HEK293 (cell line): ENCODE results near the gene BRD3.

Source experiments
- CTCF ChIA-PET: fragments of 350-600 bp; formaldehyde crosslinking; extraction: SDS; loops from one replicate; lab custom pipeline; 2021; ENCODE audit warnings: antibody characterized with exemption; lab: Yijun Ruan, JAX
- POLR2A ChIA-PET: fragments of 300-600 bp; formaldehyde crosslinking; extraction: SDS; loops from one replicate; lab custom pipeline; 2020; ENCODE audit warnings: antibody characterized with exemption, inconsistent platforms; lab: Yijun Ruan, JAX
- H3K27ac ChIP-seq: fragments of 200-500 bp; sonication (Bioruptor generic); 2 replicates; pipeline ENCODE4 v1.5.1; 2014; ENCODE audit warnings: low read depth, low read length, control low read depth, inconsistent platforms; ENCODE audit errors: extremely low read depth
- H3K36me3 ChIP-seq, 2 experiments: fragments of 200-500 bp in 1 of 2; sonication (Bioruptor generic) in 1 of 2; 1 replicate in 1 of 2; 2 replicates in 1 of 2; pipeline ENCODE4 v1.5.1; 2014 to 2017; ENCODE audit warnings: inconsistent platforms in 2 of 2, low read length in 2 of 2; ENCODE audit not compliant: control insufficient read depth in 2 of 2, insufficient read depth in 1 of 2
- H3K4me1 ChIP-seq: fragments of 200-500 bp; sonication (Bioruptor generic); 2 replicates; pipeline ENCODE4 v1.5.1; 2014; ENCODE audit warnings: mild to moderate bottlenecking, low read length, inconsistent platforms; ENCODE audit not compliant: control insufficient read depth, insufficient read depth
- H3K4me3 ChIP-seq: 2 replicates; pipeline ENCODE4 v1.5.1; 2011; ENCODE audit warnings: low read depth, mild to moderate bottlenecking, control low read depth, low read length, moderate library complexity
- H3K9me3 ChIP-seq: fragments of 200-500 bp; sonication (Bioruptor generic); 2 replicates; pipeline ENCODE4 v1.5.1; 2014; ENCODE audit warnings: low read depth, low read length, inconsistent platforms; ENCODE audit not compliant: control insufficient read depth, insufficient read depth
- BCL11A ChIP-seq: fragments of 450-650 bp; formaldehyde crosslinking; IDR thresholded peaks from 2 replicates; pipeline ENCODE4 v1.5.1; 2016; ENCODE audit warnings: low read depth, missing biosample characterization, missing genetic modification characterization
- GFI1B ChIP-seq: fragments of 450-650 bp; formaldehyde crosslinking; IDR thresholded peaks from 2 replicates; pipeline ENCODE4 v1.5.1; 2016; ENCODE audit warnings: missing biosample characterization, missing genetic modification characterization
- HOXA7 ChIP-seq: sonication (generic); formaldehyde crosslinking; IDR thresholded peaks from 2 replicates; pipeline ENCODE4 v1.8.1; 2022; ENCODE audit warnings: missing genetic modification reagents, borderline replicate concordance
- INSM2 ChIP-seq: fragments of 450-650 bp; formaldehyde crosslinking; IDR thresholded peaks from 2 replicates; pipeline ENCODE4 v1.5.1; 2016; ENCODE audit warnings: missing biosample characterization, missing genetic modification characterization
- SCRT2 ChIP-seq: fragments of 450-650 bp; formaldehyde crosslinking; IDR thresholded peaks from 2 replicates; pipeline ENCODE4 v1.5.1; 2016; ENCODE audit warnings: missing biosample characterization, missing genetic modification characterization
- SP2 ChIP-seq: fragments of 450-650 bp; formaldehyde crosslinking; IDR thresholded peaks from 2 replicates; pipeline ENCODE4 v1.5.1; 2016; ENCODE audit warnings: missing biosample characterization, missing genetic modification characterization
- ZEB2 ChIP-seq: fragments of 450-650 bp; formaldehyde crosslinking; IDR thresholded peaks from 2 replicates; pipeline ENCODE4 v1.5.1; 2016; ENCODE audit warnings: missing biosample characterization, missing genetic modification characterization
- ZFP41 ChIP-seq: fragments of 450-650 bp; formaldehyde crosslinking; IDR thresholded peaks from 2 replicates; pipeline ENCODE4 v1.5.1; 2016; ENCODE audit warnings: missing biosample characterization, missing genetic modification characterization, borderline replicate concordance
- ZNF132 ChIP-seq: fragments of 450-650 bp; formaldehyde crosslinking; IDR thresholded peaks from 2 replicates; pipeline ENCODE4 v1.5.1; 2017; ENCODE audit warnings: missing biosample characterization, missing genetic modification characterization, borderline replicate concordance
- ZNF202 ChIP-seq: fragments of 450-650 bp; formaldehyde crosslinking; IDR thresholded peaks from 2 replicates; pipeline ENCODE4 v1.5.1; 2016; ENCODE audit warnings: missing biosample characterization, missing genetic modification characterization, borderline replicate concordance
- ZNF292 ChIP-seq: fragments of 450-650 bp; formaldehyde crosslinking; IDR thresholded peaks from 2 replicates; pipeline ENCODE4 v1.5.1; 2016; ENCODE audit warnings: low read depth, missing biosample characterization, missing genetic modification characterization, borderline replicate concordance
- ZNF324 ChIP-seq: fragments of 450-650 bp; formaldehyde crosslinking; IDR thresholded peaks from 2 replicates; pipeline ENCODE4 v1.5.1; 2016; ENCODE audit warnings: missing biosample characterization, missing genetic modification characterization
- ZNF416 ChIP-seq: fragments of 450-650 bp; formaldehyde crosslinking; IDR thresholded peaks from 2 replicates; pipeline ENCODE4 v1.5.1; 2016; ENCODE audit warnings: missing biosample characterization, missing genetic modification characterization
- ZNF623 ChIP-seq: fragments of 450-650 bp; formaldehyde crosslinking; IDR thresholded peaks from 2 replicates; pipeline ENCODE4 v1.5.1; 2016; ENCODE audit warnings: missing biosample characterization, missing genetic modification characterization
- TF ChIP-seq, protein P1 (sequence below): fragments of 450-650 bp; formaldehyde crosslinking; IDR thresholded peaks from 2 replicates; pipeline ENCODE4 v1.5.1; 2016; ENCODE audit warnings: missing biosample characterization, missing genetic modification characterization
- TF ChIP-seq, protein P2 (sequence below): fragments of 450-650 bp; formaldehyde crosslinking; IDR thresholded peaks from 2 replicates; pipeline ENCODE4 v1.5.1; 2016; ENCODE audit warnings: missing biosample characterization, missing genetic modification characterization

The BRD3 gene

GRCh38 chr9:133990366-133991213 is 77.2 kb downstream of the BRD3 start (continued):
- TF ChIP-seq ZNF132: no peak
- TF ChIP-seq ZNF292 (tag by site-specific recombination): no peak
- no peak for TF ChIP-seq ZFP41 (tag by site-specific recombination)
- peak; percentile 66; the same call in 1 of the 2 replicates for TF ChIP-seq ZEB2 (tag by site-specific recombination)
- TF ChIP-seq INSM2 (tag by site-specific recombination): no peak
- no peak for TF ChIP-seq ZNF416 (tag by site-specific recombination)
- no peak for TF ChIP-seq SCRT2
- 0 out of 2 replicates have a peak, but pooled peaks have one; percentile 14 for TF ChIP-seq SP2 (tag by site-specific recombination)
- TF ChIP-seq, protein P1, sequence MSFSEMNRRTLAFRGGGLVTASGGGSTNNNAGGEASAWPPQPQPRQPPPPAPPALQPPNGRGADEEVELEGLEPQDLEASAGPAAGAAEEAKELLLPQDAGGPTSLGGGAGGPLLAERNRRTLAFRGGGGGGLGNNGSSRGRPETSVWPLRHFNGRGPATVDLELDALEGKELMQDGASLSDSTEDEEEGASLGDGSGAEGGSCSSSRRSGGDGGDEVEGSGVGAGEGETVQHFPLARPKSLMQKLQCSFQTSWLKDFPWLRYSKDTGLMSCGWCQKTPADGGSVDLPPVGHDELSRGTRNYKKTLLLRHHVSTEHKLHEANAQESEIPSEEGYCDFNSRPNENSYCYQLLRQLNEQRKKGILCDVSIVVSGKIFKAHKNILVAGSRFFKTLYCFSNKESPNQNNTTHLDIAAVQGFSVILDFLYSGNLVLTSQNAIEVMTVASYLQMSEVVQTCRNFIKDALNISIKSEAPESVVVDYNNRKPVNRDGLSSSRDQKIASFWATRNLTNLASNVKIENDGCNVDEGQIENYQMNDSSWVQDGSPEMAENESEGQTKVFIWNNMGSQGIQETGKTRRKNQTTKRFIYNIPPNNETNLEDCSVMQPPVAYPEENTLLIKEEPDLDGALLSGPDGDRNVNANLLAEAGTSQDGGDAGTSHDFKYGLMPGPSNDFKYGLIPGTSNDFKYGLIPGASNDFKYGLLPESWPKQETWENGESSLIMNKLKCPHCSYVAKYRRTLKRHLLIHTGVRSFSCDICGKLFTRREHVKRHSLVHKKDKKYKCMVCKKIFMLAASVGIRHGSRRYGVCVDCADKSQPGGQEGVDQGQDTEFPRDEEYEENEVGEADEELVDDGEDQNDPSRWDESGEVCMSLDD (tag by site-specific recombination): no peak
- TF ChIP-seq ZNF623 (tag by site-specific recombination): no peak
- no peak for TF ChIP-seq ZNF324
- TF ChIP-seq HOXA7 (CRISPR knock-in tag): no peak

DNA sequence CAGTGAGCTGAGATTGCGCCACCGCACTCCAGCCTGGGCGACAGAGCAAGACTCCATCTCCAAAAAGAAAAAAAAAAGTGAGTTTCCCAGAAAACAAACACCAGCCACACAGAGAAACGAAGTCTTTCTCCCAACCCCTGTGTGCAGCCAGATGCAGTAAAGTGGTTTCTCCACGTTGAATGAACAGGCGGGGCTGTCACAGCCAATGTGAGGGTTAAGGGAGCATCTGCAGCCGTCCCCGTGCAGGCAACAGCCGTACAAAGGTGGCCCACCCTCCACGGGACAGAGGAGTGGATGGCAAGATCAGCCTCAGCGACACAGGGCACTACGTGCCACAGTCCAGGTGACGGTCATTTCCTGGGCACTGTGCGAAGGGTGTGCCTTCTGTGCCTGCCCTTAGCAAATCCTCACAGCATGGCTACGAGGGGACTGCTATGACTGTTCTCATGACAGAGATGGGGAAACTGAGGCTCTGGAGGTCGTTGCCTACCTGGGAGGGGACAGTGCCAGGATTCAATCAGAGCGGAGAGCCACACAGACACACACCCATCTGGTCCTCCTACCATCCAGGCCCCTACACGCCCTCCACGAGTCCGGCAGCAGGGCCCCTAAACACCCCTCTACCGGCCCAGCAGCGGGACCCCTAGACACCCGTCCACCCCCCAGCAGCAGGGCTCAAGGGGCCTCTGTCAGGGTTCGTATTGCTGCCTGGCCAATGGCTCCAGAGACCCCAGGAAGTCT is 78.0 kb downstream of the BRD3 start:
- Histone ChIP-seq H3K4me1 (peaks cover 8% of the 10 kb centered on the region; the same call in 1 of the 2 replicates), H3K27ac (no peak overlapping the region), H3K9me3 (no peaks in the 10 kb centered on the region), H3K36me3 (no peaks in the 10 kb centered on the region), H3K4me3 (no peak overlapping the region)
- CTCF ChIA-PET: interaction anchor here (1.9 kb wide), 1 partner anchor 207 kb away, joined by 13 read pairs; no protein-coding TSS in a partner anchor
- POLR2A ChIA-PET: interaction anchor here (1.2 kb wide), 1 partner anchor 97 kb away, joined by 3 read pairs; no protein-coding TSS in a partner anchor
- no peak for TF ChIP-seq GFI1B (tag by site-specific recombination)
- TF ChIP-seq, protein P2, sequence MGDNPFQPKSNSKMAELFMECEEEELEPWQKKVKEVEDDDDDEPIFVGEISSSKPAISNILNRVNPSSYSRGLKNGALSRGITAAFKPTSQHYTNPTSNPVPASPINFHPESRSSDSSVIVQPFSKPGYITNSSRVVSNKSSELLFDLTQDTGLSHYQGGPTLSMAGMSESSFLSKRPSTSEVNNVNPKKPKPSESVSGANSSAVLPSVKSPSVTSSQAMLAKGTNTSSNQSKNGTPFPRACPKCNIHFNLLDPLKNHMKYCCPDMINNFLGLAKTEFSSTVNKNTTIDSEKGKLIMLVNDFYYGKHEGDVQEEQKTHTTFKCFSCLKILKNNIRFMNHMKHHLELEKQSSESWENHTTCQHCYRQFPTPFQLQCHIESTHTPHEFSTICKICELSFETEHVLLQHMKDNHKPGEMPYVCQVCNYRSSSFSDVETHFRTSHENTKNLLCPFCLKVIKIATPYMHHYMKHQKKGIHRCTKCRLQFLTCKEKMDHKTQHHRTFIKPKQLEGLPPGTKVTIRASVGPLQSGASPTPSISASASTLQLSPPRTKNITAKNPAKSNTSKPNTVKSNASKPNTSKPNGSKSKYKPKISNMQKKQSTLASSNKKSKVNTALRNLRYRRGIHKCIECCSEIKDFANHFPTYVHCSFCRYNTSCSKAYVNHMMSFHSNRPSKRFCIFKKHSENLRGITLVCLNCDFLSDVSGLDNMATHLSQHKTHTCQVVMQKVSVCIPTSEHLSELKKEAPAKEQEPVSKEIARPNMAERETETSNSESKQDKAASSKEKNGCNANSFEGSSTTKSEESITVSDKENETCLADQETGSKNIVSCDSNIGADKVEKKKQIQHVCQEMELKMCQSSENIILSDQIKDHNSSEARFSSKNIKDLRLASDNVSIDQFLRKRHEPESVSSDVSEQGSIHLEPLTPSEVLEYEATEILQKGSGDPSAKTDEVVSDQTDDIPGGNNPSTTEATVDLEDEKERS (tag by site-specific recombination): no peak
- no peak for TF ChIP-seq ZNF202
- TF ChIP-seq BCL11A (tag by site-specific recombination): no peak
